IMR-90 (cell line): ENCODE results near the gene PID1. TPM values are rescaled to one million over a fixed set of nuclear protein-coding genes. Genes with fewer than 3 reads are reported as not detected.

Experiments
- ATAC-seq: fragments of 200-7000 bp; cut with Tn5 transposase; 2 replicates; pipeline ENCODE4 v1.9.1; 2020; ENCODE audit warnings: low read depth, mild to moderate bottlenecking, moderate library complexity
- BruUV-seq: library from RNA; stranded (reverse); fragments of 400-500 nt; replicated peaks from 2 replicates; lab custom pipeline; 2021; lab: Mats Ljungman, UMichigan
- CTCF ChIA-PET: fragments of 300-600 bp; formaldehyde crosslinking; extraction: SDS; loops from one replicate; lab custom pipeline; 2021; ENCODE audit warnings: antibody characterized with exemption; lab: Yijun Ruan, JAX
- POLR2A ChIA-PET: fragments of 300-600 bp; sonication (Branson Sonifier 250); formaldehyde crosslinking; loops from one replicate; lab custom pipeline; 2022; ENCODE audit warnings: antibody characterized with exemption; ENCODE audit not compliant: unreplicated experiment; lab: Charles Lee
- DNase-seq: peaks from one replicate; pipeline ENCODE4 v3.0.0; 2013
- H2AFZ ChIP-seq: replicated peaks from 2 replicates; pipeline ENCODE3; 2013; ENCODE audit warnings: low read length, mild to moderate bottlenecking; ENCODE audit not compliant: poor library complexity
- H2AK5ac ChIP-seq: 2 replicates; pipeline ENCODE4 v1.6.1; 2013; ENCODE audit warnings: low read depth, low read length, inconsistent platforms
- H2AK9ac ChIP-seq: replicated peaks from 2 replicates; pipeline ENCODE3; 2013; ENCODE audit warnings: mild to moderate bottlenecking, low read depth, low read length, moderate library complexity; ENCODE audit not compliant: poor library complexity
- H2BK120ac ChIP-seq: 2 replicates; pipeline ENCODE4 v1.6.1; 2013; ENCODE audit warnings: low read depth, low read length, inconsistent platforms
- H2BK15ac ChIP-seq: 3 replicates; pipeline ENCODE4 v1.6.1; 2013; ENCODE audit warnings: low read depth, low read length, inconsistent platforms
- H2BK20ac ChIP-seq: 2 replicates; pipeline ENCODE4 v1.6.1; 2013; ENCODE audit warnings: low read depth, mild to moderate bottlenecking, inconsistent platforms, low read length, moderate library complexity
- H2BK5ac ChIP-seq: 2 replicates; pipeline ENCODE4 v1.6.1; 2013; ENCODE audit warnings: mild to moderate bottlenecking, low read depth, low read length, inconsistent platforms; ENCODE audit not compliant: poor library complexity, severe bottlenecking
- H3K14ac ChIP-seq: replicated peaks from 2 replicates; pipeline ENCODE4 v1.6.1; 2013; ENCODE audit warnings: low read depth, low read length, inconsistent platforms
- H3K18ac ChIP-seq: 2 replicates; pipeline ENCODE4 v1.6.1; 2013; ENCODE audit warnings: low read depth, low read length, control low read depth
- H3K23ac ChIP-seq: 2 replicates; pipeline ENCODE4 v1.6.1; 2013; ENCODE audit warnings: low read depth, low read length, inconsistent platforms
- H3K27ac ChIP-seq: 2 replicates; pipeline ENCODE4 v1.5.1; 2013; ENCODE audit warnings: mild to moderate bottlenecking, control low read depth, low read length; ENCODE audit not compliant: insufficient read depth
- H3K27me3 ChIP-seq: 2 replicates; pipeline ENCODE4 v1.6.1; 2013; ENCODE audit warnings: low read length; ENCODE audit not compliant: control insufficient read depth, insufficient read depth
- H3K36me3 ChIP-seq: 2 replicates; pipeline ENCODE4 v1.6.1; 2013; ENCODE audit warnings: low read length, mixed read lengths; ENCODE audit not compliant: control insufficient read depth, insufficient read depth
- H3K4ac ChIP-seq: 2 replicates; pipeline ENCODE4 v1.6.1; 2013; ENCODE audit warnings: low read depth, low read length, inconsistent platforms
- H3K4me1 ChIP-seq: 2 replicates; pipeline ENCODE4 v1.6.1; 2013; ENCODE audit warnings: low read length, mixed read lengths; ENCODE audit not compliant: control insufficient read depth, insufficient read depth
- H3K4me2 ChIP-seq: 2 replicates; pipeline ENCODE4 v1.6.1; 2013; ENCODE audit warnings: low read depth, mild to moderate bottlenecking, control low read depth, low read length, moderate library complexity
- H3K4me3 ChIP-seq: 2 replicates; pipeline ENCODE4 v1.5.1; 2013; ENCODE audit warnings: low read depth, mild to moderate bottlenecking, control low read depth, low read length, moderate library complexity; ENCODE audit not compliant: insufficient read depth
- H3K56ac ChIP-seq: 2 replicates; pipeline ENCODE4 v1.6.1; 2013; ENCODE audit warnings: low read length, inconsistent platforms; ENCODE audit not compliant: insufficient read depth; ENCODE audit errors: extremely low read depth
- H3K79me1 ChIP-seq, 2 experiments: 2 replicates each; pipeline ENCODE4 v1.6.1; 2013; ENCODE audit warnings: low read length in 2 of 2, inconsistent platforms in 1 of 2, low read depth in 1 of 2
- H3K9ac ChIP-seq: 2 replicates; pipeline ENCODE4 v1.6.1; 2013; ENCODE audit warnings: low read depth, low read length, control low read depth
- H3K9me1 ChIP-seq: 2 replicates; pipeline ENCODE4 v1.6.1; 2013; ENCODE audit warnings: low read length, inconsistent platforms; ENCODE audit not compliant: insufficient read depth
- H3K9me3 ChIP-seq: 2 replicates; pipeline ENCODE4 v1.6.1; 2013; ENCODE audit warnings: low read length; ENCODE audit not compliant: control insufficient read depth, insufficient read depth
- H4K20me1 ChIP-seq: 2 replicates; pipeline ENCODE4 v1.6.1; 2013; ENCODE audit warnings: low read length, inconsistent platforms; ENCODE audit not compliant: insufficient read depth
- H4K5ac ChIP-seq: 2 replicates; pipeline ENCODE4 v1.6.1; 2013; ENCODE audit warnings: mild to moderate bottlenecking, low read depth, low read length, control low read depth
- H4K8ac ChIP-seq, 2 experiments: 2 replicates each; pipeline ENCODE4 v1.6.1; 2013; ENCODE audit warnings: low read depth in 2 of 2, low read length in 2 of 2, control low read depth in 1 of 2, inconsistent platforms in 1 of 2
- H4K91ac ChIP-seq: 2 replicates; pipeline ENCODE4 v1.6.1; 2013; ENCODE audit warnings: low read depth, low read length, inconsistent platforms; ENCODE audit not compliant: insufficient read depth
- FOS ChIP-seq: fragments of 150-350 bp; IDR thresholded peaks from 2 replicates; pipeline ENCODE4 v1.6.1; 2016; ENCODE audit warnings: low read depth, low read length
- MAZ ChIP-seq: IDR thresholded peaks from 2 replicates; pipeline ENCODE4 v1.6.1; 2012; ENCODE audit warnings: low read depth, mild to moderate bottlenecking, low read length, improper control_type of control experiment, moderate library complexity, borderline replicate concordance
- RAD21 ChIP-seq: IDR thresholded peaks from 2 replicates; pipeline ENCODE4 v1.6.1; 2012; ENCODE audit warnings: low read length, improper control_type of control experiment
- WGBS, 2 experiments: methylation state at CpG; one replicate each; pipeline versions ENCODE4 v1.1.5 to v1.1.7; 2013; ENCODE audit warnings: missing lambda C conversion rate in 2 of 2; ENCODE audit not compliant: insufficient read length in 1 of 2; ENCODE audit errors: extremely low coverage in 2 of 2; 5-methylcytosine and 5-hydroxymethylcytosine counted together
- dilution Hi-C: fragments of 300-500 bp; cut with HindIII; formaldehyde crosslinking; loops from one replicate; pipeline ENCODE4 v1.14.3; 2018; ENCODE audit warnings: low sequenced_read_pairs; ENCODE audit not compliant: unreplicated experiment
- in situ Hi-C: fragments of 300-500 bp; cut with MboI; formaldehyde crosslinking; loops from 3 replicates; pipeline ENCODE4 v1.14.3; 2019; ENCODE audit warnings: low sequenced_read_pairs, inconsistent platforms, mixed read lengths
- intact Hi-C: fragments of 100-400 bp; cut with micrococcal nuclease; formaldehyde crosslinking; loops from 2 replicates; pipeline ENCODE4 v1.10.0; 2022
- polyA plus RNA-seq, 3 experiments: library from polyadenylated mRNA; depleted of rRNA; stranded (reverse); fragments of >200 nt; gene quantifications; 2 replicates each; pipeline ENCODE4 v1.2.3, GENCODE V29; 2012; ENCODE audit warnings: low replicate concordance in 1 of 3
- total RNA-seq: library from RNA; depleted of rRNA; stranded (reverse); fragments of >200 nt; gene quantifications from 2 replicates; pipeline ENCODE4 v1.2.3, GENCODE V29; 2012

The PID1 gene
- total and polyA plus RNA-seq, 2 of the 4 experiments (the other 2 are of a cell fraction), result 0.90 to 1.9 TPM

- in situ Hi-C loops, result no loop called here
- CTCF ChIA-PET, result no interaction called here
- H2BK20ac ChIP-seq, result no peak overlapping the region
These were observed 159.3 kb downstream of the PID1 start for GRCh38 chr2:229111744-229112143.

More at GRCh38 chr2:229111744-229112143, 159.3 kb downstream of the PID1 start:
- no peaks in the 10 kb centered on the region for H3K36me3 ChIP-seq
- H4K8ac ChIP-seq, result no peak overlapping the region
- no peak overlapping the region for H3K18ac ChIP-seq
- H2AK5ac ChIP-seq, result no peak overlapping the region
- H2AFZ ChIP-seq, result no peak overlapping the region
- BruUV-seq, result no TSS peak
- H3K4me3 ChIP-seq, result no peak overlapping the region
- peaks cover 4% of the 10 kb centered on the region; the same call in 1 of the 2 replicates for H3K9me3 ChIP-seq
- no peak overlapping the region for H2AK9ac ChIP-seq
- no peak overlapping the region for H3K9ac ChIP-seq
- no peaks in the 10 kb centered on the region for H3K79me1 ChIP-seq
- intact Hi-C loops, result no loop called here
- ATAC-seq, result no peak
- no peak for DNase-seq
- H2BK120ac ChIP-seq, result no peak overlapping the region
- H2BK15ac ChIP-seq, result no peak overlapping the region
- H3K9me1 ChIP-seq, result no peaks in the 10 kb centered on the region
- WGBS, 2 experiments, result no CpG with 5 or more reads among the region's 5 CpGs
- TF ChIP-seq MAZ (no peak), RAD21 (no peak), FOS (no peak)
- no peak overlapping the region for H4K5ac ChIP-seq
- H3K4me1 ChIP-seq, result no peaks in the 10 kb centered on the region
- no peak overlapping the region for H4K91ac ChIP-seq
- no peak overlapping the region for H3K4me2 ChIP-seq
- no peaks in the 10 kb centered on the region for H4K20me1 ChIP-seq
- no peak overlapping the region for H3K14ac ChIP-seq
- no peaks in the 10 kb centered on the region for H3K27me3 ChIP-seq
- H3K4ac ChIP-seq, result no peak overlapping the region
- no peak overlapping the region for H3K27ac ChIP-seq
- POLR2A ChIA-PET, result no interaction called here
- dilution Hi-C loops, result no loop called here
- no peak overlapping the region for H3K23ac ChIP-seq
- H2BK5ac ChIP-seq, result no peak overlapping the region
- no peak overlapping the region for H3K56ac ChIP-seq
